HCT116 (cell line): ENCODE results near the gene BEND7. TPM values are rescaled to one million over a fixed set of nuclear protein-coding genes. Genes with fewer than 3 reads are reported as not detected.

Experiments used
- ATAC-seq: fragments of 200-7000 bp; cut with Tn5 transposase; 2 replicates; pipeline ENCODE4 v1.9.1; 2020; ENCODE audit warnings: mild to moderate bottlenecking, moderate library complexity
- BruUV-seq: library from RNA; stranded (reverse); fragments of 400-500 nt; replicated peaks from 2 replicates; lab custom pipeline; 2021; lab: Mats Ljungman, UMichigan
- CTCF ChIA-PET: fragments of 300-600 bp; sonication (Branson Sonifier 250); formaldehyde crosslinking; loops from one replicate; lab custom pipeline; 2021; ENCODE audit warnings: antibody characterized with exemption; lab: Charles Lee
- POLR2A ChIA-PET: fragments of 300-600, 350-600 bp; sonication (Branson Sonifier 250); formaldehyde crosslinking; loops from one replicate; lab custom pipeline; 2021; ENCODE audit warnings: antibody characterized with exemption; lab: Charles Lee
- RAD21 ChIA-PET, 2 experiments: fragments of 300-600 bp; sonication (Branson Sonifier 250); formaldehyde crosslinking; loops; one replicate each; lab custom pipeline; 2023; ENCODE audit warnings: low total read pairs in 2 of 2; ENCODE audit not compliant: uncharacterized antibody in 2 of 2, unreplicated experiment in 2 of 2, low non-redundant PET in 1 of 2; lab: Charles Lee
- DNase-seq: peaks from one replicate; pipeline ENCODE4 v3.0.0-alpha.2; 2010; ENCODE audit warnings: low read depth, low spot score
- H2AFZ ChIP-seq: fragments of 200-600 bp; shearing (Covaris generic), sonication (generic); 2 replicates; pipeline ENCODE4 v1.6.1; 2017; ENCODE audit warnings: low read depth, mixed run types, mixed read lengths, antibody characterized with exemption, low read length; ENCODE audit not compliant: poor library complexity, severe bottlenecking
- H3K27ac ChIP-seq: 2 replicates; pipeline ENCODE4 v1.5.1; 2012; ENCODE audit warnings: low read depth, low read length
- H3K27me3 ChIP-seq: fragments of 200-600 bp; sonication (generic); 2 replicates; pipeline ENCODE4 v1.6.1; 2016; ENCODE audit warnings: mixed run types, low read length, mixed read lengths; ENCODE audit not compliant: insufficient read depth
- H3K36me3 ChIP-seq, 2 experiments: fragments of 200-500 bp in 1 of 2; fragments of 200-600 bp in 1 of 2; sonication (Bioruptor generic) in 1 of 2; sonication (generic) in 1 of 2; 2 replicates each; pipeline versions ENCODE4 v1.5.1 to v1.6.1; 2014 to 2016; ENCODE audit warnings: low read length in 2 of 2, inconsistent platforms in 1 of 2, mixed read lengths in 1 of 2, mixed run types in 1 of 2; ENCODE audit not compliant: insufficient read depth in 2 of 2, control insufficient read depth in 1 of 2
- H3K4me1 ChIP-seq, 2 experiments: fragments of 200-600 bp in 1 of 2; sonication (generic) in 1 of 2; 2 replicates each; pipeline versions ENCODE4 v1.5.1 to v1.6.1; 2012 to 2017; ENCODE audit warnings: low read length in 2 of 2, inconsistent platforms in 1 of 2, mild to moderate bottlenecking in 1 of 2, mixed read lengths in 1 of 2, mixed run types in 1 of 2, moderate library complexity in 1 of 2; ENCODE audit not compliant: insufficient read depth in 2 of 2, control insufficient read depth in 1 of 2
- H3K4me2 ChIP-seq: fragments of 200-600 bp; sonication (generic); 2 replicates; pipeline ENCODE4 v1.6.1; 2017; ENCODE audit warnings: mixed run types, low read length, mixed read lengths
- H3K4me3 ChIP-seq, 2 experiments: fragments of 200-600 bp in 1 of 2; sonication (generic) in 1 of 2; replicated peaks in 1 of 2; 2 replicates each; pipeline ENCODE4 v1.5.1; 2011 to 2016; ENCODE audit warnings: low read length in 2 of 2, control low read depth in 1 of 2, low read depth in 1 of 2, mild to moderate bottlenecking in 1 of 2, mixed read lengths in 1 of 2, mixed run types in 1 of 2
- H3K79me2 ChIP-seq: fragments of 200-600 bp; sonication (generic); 2 replicates; pipeline ENCODE4 v1.6.1; 2017; ENCODE audit warnings: mild to moderate bottlenecking, mixed run types, low read length, moderate library complexity, mixed read lengths; ENCODE audit not compliant: insufficient read depth
- H3K9ac ChIP-seq: fragments of 200-600 bp; sonication (generic); 2 replicates; pipeline ENCODE4 v1.6.1; 2016; ENCODE audit warnings: low read length, mixed read lengths
- H3K9me2 ChIP-seq: fragments of 200-600 bp; sonication (generic), shearing (Covaris generic); 2 replicates; pipeline ENCODE4 v1.6.1; 2017; ENCODE audit warnings: mixed run types, mild to moderate bottlenecking, moderate library complexity; ENCODE audit not compliant: insufficient read depth
- H3K9me3 ChIP-seq, 2 experiments: fragments of 200-500 bp in 1 of 2; fragments of 200-600 bp in 1 of 2; sonication (Bioruptor generic) in 1 of 2; sonication (generic) in 1 of 2; 2 replicates each; pipeline ENCODE4 v1.6.1; 2014 to 2017; ENCODE audit warnings: low read length in 2 of 2, mixed read lengths in 2 of 2, inconsistent platforms in 1 of 2, low read depth in 1 of 2, mild to moderate bottlenecking in 1 of 2, mixed run types in 1 of 2, moderate library complexity in 1 of 2; ENCODE audit not compliant: control insufficient read depth in 1 of 2, insufficient read depth in 1 of 2
- H4K20me1 ChIP-seq: fragments of 200-600 bp; sonication (generic), shearing (Covaris generic); 2 replicates; pipeline ENCODE4 v1.6.1; 2017; ENCODE audit warnings: mixed run types, mild to moderate bottlenecking, moderate library complexity; ENCODE audit not compliant: insufficient read depth
- CTCF ChIP-seq, 3 experiments: fragments of 200-600 bp in 1 of 3; sonication (generic) in 1 of 3; IDR thresholded peaks in 2 of 3; conservative IDR thresholded peaks in 1 of 3; 2 replicates each; pipeline ENCODE4 v1.5.1; 2012 to 2017; ENCODE audit warnings: low read depth in 2 of 3, low read length in 2 of 3, antibody characterized with exemption in 1 of 3, borderline replicate concordance in 1 of 3, control low read depth in 1 of 3, mild to moderate bottlenecking in 1 of 3, mixed read lengths in 1 of 3, mixed run types in 1 of 3, moderate library complexity in 1 of 3; ENCODE audit not compliant: insufficient read depth in 1 of 3
- ELF1 ChIP-seq: IDR thresholded peaks from 2 replicates; pipeline ENCODE4 v1.6.1; 2012; ENCODE audit warnings: low read depth, borderline replicate concordance
- FOSL1 ChIP-seq: IDR thresholded peaks from 2 replicates; pipeline ENCODE4 v1.6.1; 2012; ENCODE audit warnings: low read depth
- MAX ChIP-seq: IDR thresholded peaks from 2 replicates; pipeline ENCODE4 v1.6.1; 2012
- POLR2A ChIP-seq: IDR thresholded peaks from 2 replicates; pipeline ENCODE4 v1.7.0; 2011; ENCODE audit warnings: borderline replicate concordance; ENCODE audit not compliant: insufficient read depth, insufficient read length; ENCODE audit errors: extremely low read depth
- POLR2AphosphoS5 ChIP-seq: IDR thresholded peaks from 2 replicates; pipeline ENCODE4 v1.6.1; 2011; ENCODE audit warnings: mild to moderate bottlenecking, low read depth, low read length, moderate library complexity
- RAD21 ChIP-seq: IDR thresholded peaks from 2 replicates; pipeline ENCODE4 v1.6.1; 2012; ENCODE audit warnings: low read depth, mild to moderate bottlenecking
- SP1 ChIP-seq: IDR thresholded peaks from 2 replicates; pipeline ENCODE4 v1.6.1; 2012; ENCODE audit warnings: low read depth
- SRF ChIP-seq: IDR thresholded peaks from 2 replicates; pipeline ENCODE4 v1.6.1; 2012; ENCODE audit warnings: low read depth
- TCF7L2 ChIP-seq: IDR thresholded peaks from 2 replicates; pipeline ENCODE4 v1.7.0; 2011; ENCODE audit warnings: borderline replicate concordance, inconsistent platforms; ENCODE audit not compliant: insufficient read depth, insufficient read length; ENCODE audit errors: extremely low read depth
- ZNF274 ChIP-seq: fragments of 200-500 bp; sonication (Bioruptor generic); IDR thresholded peaks from 2 replicates; pipeline ENCODE4 v1.6.1; 2014; ENCODE audit warnings: mild to moderate bottlenecking, low read depth, low read length, inconsistent platforms
- intact Hi-C: fragments of 100-400 bp; cut with micrococcal nuclease; formaldehyde crosslinking; loops from 2 replicates; pipeline ENCODE4 v1.10.0; 2022
- total RNA-seq: library from RNA; stranded (reverse); gene quantifications from one replicate; pipeline ENCODE4 v1.2.1, GENCODE V29; 2021; ENCODE audit not compliant: unreplicated experiment
- TF ChIP-seq, protein P1 (sequence below): IDR thresholded peaks from 2 replicates; pipeline ENCODE4 v1.6.1; 2011; ENCODE audit warnings: mild to moderate bottlenecking, low read length, moderate library complexity; ENCODE audit not compliant: insufficient replicate concordance; ENCODE audit errors: extremely low read depth
- TF ChIP-seq, protein P2 (sequence below): IDR thresholded peaks from 2 replicates; pipeline ENCODE4 v1.6.1; 2012; ENCODE audit warnings: low read depth

The BEND7 gene
- total RNA-seq, 1 experiment from 2014 or later: 13.8 TPM

- no peaks in the 10 kb centered on the region for H3K9me2 ChIP-seq
- H3K79me2 ChIP-seq: no peaks in the 10 kb centered on the region
- no peak overlapping the region for H3K27ac ChIP-seq
- no peak overlapping the region for H3K9ac ChIP-seq
- no peaks in the 10 kb centered on the region for H3K36me3 ChIP-seq
- no peaks in the 10 kb centered on the region for H4K20me1 ChIP-seq
- H2AFZ ChIP-seq: no peak overlapping the region
- H3K4me1 ChIP-seq: no peaks in the 10 kb centered on the region
- no peak for DNase-seq
- H3K9me3 ChIP-seq: no peaks in the 10 kb centered on the region
- CTCF ChIA-PET: no interaction called here
- no peak overlapping the region for H3K4me3 ChIP-seq
- RAD21 ChIA-PET: no interaction called here
- TF ChIP-seq SP1: no peak
- POLR2A ChIA-PET: no interaction called here
- BruUV-seq: no TSS peak
- intact Hi-C loops: no loop called here
- H3K4me2 ChIP-seq: no peak overlapping the region
- ATAC-seq: no peak
- no peaks in the 10 kb centered on the region for H3K27me3 ChIP-seq
Observed at GRCh38 chr10:13481690-13482089, 47.1 kb downstream of the BEND7 start.

DNA sequence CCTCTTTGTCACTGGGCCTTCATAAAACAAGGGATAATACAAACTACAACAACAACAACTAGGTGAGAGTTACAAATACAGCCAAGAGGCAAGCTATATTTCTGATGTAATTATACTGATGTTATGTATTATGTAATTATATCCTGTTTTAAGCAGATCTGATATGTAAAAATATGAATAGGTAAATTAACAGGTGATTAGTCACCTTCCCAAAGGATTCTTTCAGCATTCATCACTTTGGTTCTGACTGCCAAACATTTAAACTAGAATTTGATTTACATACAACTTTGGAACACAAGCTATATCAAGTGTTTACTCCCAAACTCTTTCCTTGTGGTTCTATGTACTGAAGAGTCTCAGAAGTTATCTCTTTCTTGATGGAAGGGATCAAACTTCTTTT is 53.7 kb downstream of the BEND7 start:
- Histone ChIP-seq H3K36me3 (peaks cover 0 to 7% of the 10 kb centered on the region in 2 experiments; a peak in 1 of 4 replicates), H2AFZ (no peak overlapping the region), H3K9me3 (no peaks in the 10 kb centered on the region), H3K4me1 (peaks cover 0 to 7% of the 10 kb centered on the region in 2 experiments; a peak in 1 of 4 replicates), H3K4me2 (no peak overlapping the region), H3K27me3 (no peaks in the 10 kb centered on the region), H3K4me3 (no peak overlapping the region), H3K9me2 (no peaks in the 10 kb centered on the region), H4K20me1 (no peaks in the 10 kb centered on the region), H3K27ac (no peak overlapping the region), H3K9ac (no peak overlapping the region), H3K79me2 (no peaks in the 10 kb centered on the region)
- ChIA-PET CTCF (no interaction called here), POLR2A (no interaction called here), RAD21 (no interaction called here)
- BruUV-seq: no TSS peak
- DNase-seq (no peak), ATAC-seq (no peak)
- intact Hi-C loops: no loop called here
- TF ChIP-seq RAD21 (no peak), ZNF274 (no peak), ELF1 (no peak), TCF7L2 (no peak), CTCF (IDR thresholded peaks at IDR 0.05 in 2 of 3, conservative IDR thresholded peaks at IDR 0.05 in 1 of 3; ENCODE audit: borderline replicate concordance in 1 of 3, insufficient read depth in 1 of 3, low read depth in 2 of 3, low read length in 2 of 3) (no peak), MAX (no peak), POLR2A (no peak), FOSL1 (no peak), POLR2AphosphoS5 (no peak), SRF (no peak)
- TF ChIP-seq, protein P1, sequence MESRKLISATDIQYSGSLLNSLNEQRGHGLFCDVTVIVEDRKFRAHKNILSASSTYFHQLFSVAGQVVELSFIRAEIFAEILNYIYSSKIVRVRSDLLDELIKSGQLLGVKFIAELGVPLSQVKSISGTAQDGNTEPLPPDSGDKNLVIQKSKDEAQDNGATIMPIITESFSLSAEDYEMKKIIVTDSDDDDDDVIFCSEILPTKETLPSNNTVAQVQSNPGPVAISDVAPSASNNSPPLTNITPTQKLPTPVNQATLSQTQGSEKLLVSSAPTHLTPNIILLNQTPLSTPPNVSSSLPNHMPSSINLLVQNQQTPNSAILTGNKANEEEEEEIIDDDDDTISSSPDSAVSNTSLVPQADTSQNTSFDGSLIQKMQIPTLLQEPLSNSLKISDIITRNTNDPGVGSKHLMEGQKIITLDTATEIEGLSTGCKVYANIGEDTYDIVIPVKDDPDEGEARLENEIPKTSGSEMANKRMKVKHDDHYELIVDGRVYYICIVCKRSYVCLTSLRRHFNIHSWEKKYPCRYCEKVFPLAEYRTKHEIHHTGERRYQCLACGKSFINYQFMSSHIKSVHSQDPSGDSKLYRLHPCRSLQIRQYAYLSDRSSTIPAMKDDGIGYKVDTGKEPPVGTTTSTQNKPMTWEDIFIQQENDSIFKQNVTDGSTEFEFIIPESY: no peak
- TF ChIP-seq, protein P2, sequence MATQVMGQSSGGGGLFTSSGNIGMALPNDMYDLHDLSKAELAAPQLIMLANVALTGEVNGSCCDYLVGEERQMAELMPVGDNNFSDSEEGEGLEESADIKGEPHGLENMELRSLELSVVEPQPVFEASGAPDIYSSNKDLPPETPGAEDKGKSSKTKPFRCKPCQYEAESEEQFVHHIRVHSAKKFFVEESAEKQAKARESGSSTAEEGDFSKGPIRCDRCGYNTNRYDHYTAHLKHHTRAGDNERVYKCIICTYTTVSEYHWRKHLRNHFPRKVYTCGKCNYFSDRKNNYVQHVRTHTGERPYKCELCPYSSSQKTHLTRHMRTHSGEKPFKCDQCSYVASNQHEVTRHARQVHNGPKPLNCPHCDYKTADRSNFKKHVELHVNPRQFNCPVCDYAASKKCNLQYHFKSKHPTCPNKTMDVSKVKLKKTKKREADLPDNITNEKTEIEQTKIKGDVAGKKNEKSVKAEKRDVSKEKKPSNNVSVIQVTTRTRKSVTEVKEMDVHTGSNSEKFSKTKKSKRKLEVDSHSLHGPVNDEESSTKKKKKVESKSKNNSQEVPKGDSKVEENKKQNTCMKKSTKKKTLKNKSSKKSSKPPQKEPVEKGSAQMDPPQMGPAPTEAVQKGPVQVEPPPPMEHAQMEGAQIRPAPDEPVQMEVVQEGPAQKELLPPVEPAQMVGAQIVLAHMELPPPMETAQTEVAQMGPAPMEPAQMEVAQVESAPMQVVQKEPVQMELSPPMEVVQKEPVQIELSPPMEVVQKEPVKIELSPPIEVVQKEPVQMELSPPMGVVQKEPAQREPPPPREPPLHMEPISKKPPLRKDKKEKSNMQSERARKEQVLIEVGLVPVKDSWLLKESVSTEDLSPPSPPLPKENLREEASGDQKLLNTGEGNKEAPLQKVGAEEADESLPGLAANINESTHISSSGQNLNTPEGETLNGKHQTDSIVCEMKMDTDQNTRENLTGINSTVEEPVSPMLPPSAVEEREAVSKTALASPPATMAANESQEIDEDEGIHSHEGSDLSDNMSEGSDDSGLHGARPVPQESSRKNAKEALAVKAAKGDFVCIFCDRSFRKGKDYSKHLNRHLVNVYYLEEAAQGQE: no peak
